AG09319 (cell line): ENCODE measurements around the gene NTNG1.

Source experiments
- DNase-seq: peaks from one replicate; pipeline ENCODE4 v3.0.0-alpha.2; 2010; ENCODE audit warnings: low read depth; ENCODE audit errors: extremely low read depth
- CTCF ChIP-seq: IDR thresholded peaks from 2 replicates; pipeline ENCODE4 v1.5.1; 2011; ENCODE audit warnings: low read depth, mild to moderate bottlenecking, inconsistent platforms, low read length, moderate library complexity

Gene NTNG1

GRCh38 chr1:107142666-107143065, 1.8 kb downstream of the NTNG1 start:
- no peak for TF ChIP-seq CTCF
- DNase-seq: no peak

DNA sequence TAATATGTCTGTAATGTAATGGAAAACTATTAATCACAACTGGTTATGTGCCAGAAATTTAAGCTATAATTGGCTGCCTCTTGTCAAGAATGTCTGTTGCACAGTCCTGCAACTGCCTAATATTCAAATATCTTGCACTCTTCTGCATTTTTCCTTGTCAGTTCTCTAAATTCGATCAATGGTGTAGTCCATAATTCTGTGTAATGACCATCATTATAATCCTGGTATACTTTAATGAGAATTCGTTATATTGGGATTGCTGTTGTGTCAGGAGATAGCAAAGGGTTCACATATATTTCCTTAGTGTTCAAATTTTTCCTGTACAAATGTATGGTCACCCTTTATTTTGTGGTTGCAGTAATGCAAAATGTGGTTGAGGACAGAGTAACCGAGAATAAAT, 4.8 kb downstream of the NTNG1 start:
- TF ChIP-seq CTCF: no peak
- DNase-seq: no peak

DNA sequence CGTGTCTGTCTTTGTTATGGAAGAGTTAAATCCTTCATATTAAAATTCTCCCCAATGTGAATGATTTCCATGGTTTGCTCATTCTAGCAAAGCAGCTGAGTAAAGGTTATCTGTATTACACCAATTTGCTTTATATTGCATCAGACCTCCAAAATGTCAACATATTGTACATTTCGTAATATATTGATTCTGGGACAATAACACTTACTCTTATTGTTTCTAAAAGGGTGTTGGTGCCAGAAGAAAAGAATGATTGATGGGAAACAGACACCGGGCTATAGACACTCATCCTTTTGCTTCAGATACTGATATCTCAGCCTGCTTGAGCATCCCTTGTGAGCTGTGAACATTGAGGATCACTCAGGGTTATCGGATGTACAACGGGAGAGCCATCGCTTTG, 7.0 kb downstream of the NTNG1 start:
- DNase-seq: no peak
- no peak for TF ChIP-seq CTCF

GRCh38 chr1:107149946-107150345, 9.1 kb downstream of the NTNG1 start:
- no peak for DNase-seq
- TF ChIP-seq CTCF: no peak

DNA sequence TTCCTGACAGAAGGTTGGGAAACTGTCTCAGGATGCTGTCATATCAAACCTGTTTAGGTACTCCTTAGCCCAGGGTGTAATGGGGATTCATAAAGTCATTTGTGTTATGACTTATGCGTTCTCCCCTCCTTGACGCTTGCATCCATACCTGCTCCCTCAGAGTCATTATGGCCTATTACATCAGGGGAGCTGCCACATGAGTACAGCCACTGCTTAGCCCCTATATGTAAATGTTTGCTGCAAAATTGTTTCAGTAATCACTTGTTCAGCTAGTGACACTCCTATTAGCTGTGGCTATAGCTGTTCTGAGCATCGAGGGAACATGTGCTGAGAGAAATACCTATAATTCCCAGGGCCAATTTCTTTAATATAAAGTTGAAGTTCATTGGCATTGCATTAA, 10.5 kb downstream of the NTNG1 start:
- TF ChIP-seq CTCF: no peak
- no peak for DNase-seq

- no peak for DNase-seq
- TF ChIP-seq CTCF: no peak
Measured at GRCh38 chr1:107152395-107152794, 11.6 kb downstream of the NTNG1 start.

- DNase-seq: no peak
- no peak for TF ChIP-seq CTCF
Measured at GRCh38 chr1:107153014-107153413, 12.2 kb downstream of the NTNG1 start.
